IgD-negative memory B cell (primary cell): ENCODE data around the gene CUL3. TPM values are rescaled to one million over a fixed set of nuclear protein-coding genes. Genes with fewer than 3 reads are reported as not detected.
A peak's percentile ranks its signal among the peaks of the same experiment; 100 is the strongest.

Experiments used
- H3K27ac Mint-ChIP-seq, 3 donors: one replicate each; pipeline ENCODE4 v1.8.0; 2020 to 2022; ENCODE audit warnings: mild to moderate bottlenecking in 3 of 3, mixed read lengths in 3 of 3, moderate library complexity in 1 of 3
- H3K27me3 Mint-ChIP-seq: one replicate; pipeline ENCODE4 v1.8.0; 2021; ENCODE audit warnings: mixed read lengths
- H3K36me3 Mint-ChIP-seq: one replicate; pipeline ENCODE4 v1.8.0; 2020; ENCODE audit warnings: mild to moderate bottlenecking, mixed read lengths
- H3K4me1 Mint-ChIP-seq, 3 donors: one replicate each; pipeline ENCODE4 v1.8.0; 2020 to 2022; ENCODE audit warnings: mixed read lengths in 3 of 3, mild to moderate bottlenecking in 1 of 3
- H3K4me3 Mint-ChIP-seq, 4 donors: one replicate each; pipeline ENCODE4 v1.8.0; 2020 to 2022; ENCODE audit warnings: mild to moderate bottlenecking in 4 of 4, mixed read lengths in 4 of 4, moderate library complexity in 3 of 4
- H3K9me3 Mint-ChIP-seq, 3 donors: one replicate each; pipeline ENCODE4 v1.8.0; 2020 to 2021; ENCODE audit warnings: mixed read lengths in 3 of 3, mild to moderate bottlenecking in 1 of 3
- polyA plus RNA-seq: library from polyadenylated mRNA; unstranded; fragments of 300-500 nt; fragmentation: Illumina TruSeq; gene quantifications from one replicate; pipeline ENCODE4 v1.2.3, GENCODE V29; 2021

CUL3 gene
- polyA plus RNA-seq, 1 donor from 2014 or later: 31.8 TPM

DNA sequence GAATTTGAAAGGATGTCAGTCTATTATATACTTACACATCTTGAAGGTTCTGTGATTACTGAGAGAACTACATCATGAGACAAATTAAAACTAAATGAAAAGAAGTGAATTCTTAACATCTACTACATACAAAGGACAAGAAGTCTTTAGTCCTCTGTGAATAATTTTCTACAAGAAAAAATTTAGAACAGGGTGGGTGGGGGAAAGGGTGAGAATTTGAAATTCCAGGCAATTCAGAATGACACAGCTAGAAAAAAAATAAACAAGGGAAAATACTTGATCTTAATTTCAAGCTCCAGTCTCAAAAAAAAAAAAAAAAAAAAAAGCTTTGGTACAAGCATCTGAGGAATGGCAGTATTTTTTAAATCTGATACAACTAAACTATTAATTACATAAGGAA is 15.5 kb downstream of the CUL3 start:
- Mint-ChIP-seq H3K27ac (no peak overlapping the region), H3K36me3 (peaks cover 2% of the 10 kb centered on the region), H3K4me3 (peak overlapping the region in 1 of 4 donors; percentile 13), H3K4me1 (peaks cover 53 to 72% (median 56%) of the 10 kb centered on the region in 3 donors), H3K27me3 (no peaks in the 10 kb centered on the region), H3K9me3 (no peaks in the 10 kb centered on the region)

DNA sequence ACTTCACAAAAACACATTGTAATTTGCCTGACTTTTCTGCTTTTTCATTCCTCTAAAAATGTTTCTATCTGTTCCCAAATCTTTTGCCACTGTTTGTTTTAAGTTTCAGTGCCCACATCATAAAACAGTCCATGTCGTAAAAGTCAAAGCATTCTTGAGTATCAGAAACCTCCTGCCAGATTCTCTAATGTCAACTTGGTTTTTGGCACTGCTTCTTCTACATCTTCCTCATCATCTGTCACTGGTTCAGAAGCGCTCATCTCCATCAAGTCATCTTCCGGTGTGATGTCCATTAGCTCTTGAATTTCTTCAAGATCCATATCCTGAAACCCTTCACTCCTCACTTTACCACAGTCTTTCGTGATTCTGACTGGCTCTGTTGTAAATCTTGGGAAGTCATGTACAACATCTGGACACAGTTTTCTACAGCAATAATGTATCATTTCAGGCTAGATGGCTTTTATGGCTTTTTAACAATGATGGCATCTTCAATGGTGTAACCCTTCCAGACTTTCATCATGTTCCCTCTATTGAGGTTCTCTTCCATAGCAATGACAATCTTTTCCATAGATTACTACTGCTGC is 19.6 kb downstream of the CUL3 start:
- Mint-ChIP-seq H3K27ac (peak overlapping the region in 1 of 3 donors; percentile 31), H3K4me3 (peak overlapping the region in 1 of 4 donors; percentile 65), H3K4me1 (peaks cover 47 to 51% (median 47%) of the 10 kb centered on the region in 3 donors)

GRCh38 chr2:224563537-224563936 is 21.6 kb downstream of the CUL3 start:
- Mint-ChIP-seq H3K9me3 (no peaks in the 10 kb centered on the region), H3K4me1 (peaks cover 38 to 41% (median 41%) of the 10 kb centered on the region in 3 donors), H3K4me3 (peak overlapping the region in 1 of 4 donors; percentile 19), H3K36me3 (peaks cover 2% of the 10 kb centered on the region), H3K27ac (peak overlapping the region in 1 of 3 donors; percentile 1), H3K27me3 (no peaks in the 10 kb centered on the region)

More for the DNA sequence above, 19.6 kb downstream of the CUL3 start:
- Mint-ChIP-seq H3K9me3 (no peaks in the 10 kb centered on the region), H3K36me3 (peaks cover 2% of the 10 kb centered on the region), H3K27me3 (no peaks in the 10 kb centered on the region)

DNA sequence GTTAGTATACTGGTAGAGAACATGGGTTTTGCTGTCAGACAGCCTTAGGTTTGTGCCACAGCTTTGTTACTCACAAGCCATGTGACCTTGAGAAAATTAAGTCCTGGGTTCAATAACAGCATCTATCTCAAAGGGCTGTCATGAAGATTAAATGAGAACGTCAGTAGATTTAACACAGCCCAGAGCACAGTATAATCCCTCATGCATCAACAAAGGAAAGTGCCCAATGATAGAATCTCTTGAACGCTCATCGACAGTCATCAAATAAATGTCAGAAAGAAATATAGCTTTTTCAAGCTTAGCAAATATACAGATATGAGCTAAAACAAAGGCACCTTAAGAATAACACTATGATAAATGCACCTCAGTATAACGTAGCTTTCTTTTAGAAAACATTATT is 22.3 kb downstream of the CUL3 start:
- H3K36me3 Mint-ChIP-seq: peaks cover 2% of the 10 kb centered on the region
- H3K27ac Mint-ChIP-seq: peak overlapping the region in 1 of 3 donors; percentile 1
- no peaks in the 10 kb centered on the region for H3K9me3 Mint-ChIP-seq
- H3K4me1 Mint-ChIP-seq: peaks cover 40 to 43% (median 42%) of the 10 kb centered on the region in 3 donors
- peak overlapping the region in 2 of 4 donors; percentile 0 to 19 for H3K4me3 Mint-ChIP-seq
- H3K27me3 Mint-ChIP-seq: no peaks in the 10 kb centered on the region

DNA sequence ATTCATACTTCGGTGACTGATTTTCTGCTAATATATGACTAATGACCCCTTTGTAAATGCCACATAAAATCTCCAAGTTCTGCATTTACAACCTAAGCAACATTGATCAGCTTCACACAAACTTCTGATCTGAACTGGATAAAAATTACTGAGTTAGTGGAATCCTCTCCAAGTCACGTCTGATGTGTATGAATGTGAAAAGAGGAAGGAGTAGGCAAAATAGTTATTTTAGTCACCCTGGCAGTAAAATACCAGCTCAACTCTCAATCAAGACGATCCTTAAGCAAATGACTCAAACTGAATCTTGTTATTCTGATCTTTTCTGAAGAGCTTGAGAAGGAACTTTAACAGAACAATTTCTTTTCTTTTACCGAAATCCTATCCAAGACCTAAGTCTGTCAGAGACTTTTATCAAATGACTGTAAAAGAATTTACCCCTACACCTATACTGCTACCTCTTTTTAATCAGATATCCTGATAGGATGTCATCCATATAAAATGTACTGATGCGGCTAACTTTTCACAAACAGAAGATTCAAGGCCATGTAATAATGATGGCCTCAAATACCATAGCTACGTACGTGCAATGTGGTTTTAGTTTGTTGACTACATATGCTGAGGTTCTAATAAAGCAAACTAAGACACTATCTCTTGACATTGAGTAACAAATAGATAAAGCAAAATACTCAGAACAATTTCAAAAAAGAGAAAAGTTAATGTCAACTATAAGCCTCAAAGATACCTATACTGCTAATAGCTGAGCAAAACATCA is 23.7 kb downstream of the CUL3 start:
- Mint-ChIP-seq H3K36me3 (peaks cover 2% of the 10 kb centered on the region), H3K9me3 (no peaks in the 10 kb centered on the region), H3K4me1 (peaks cover 35 to 41% (median 39%) of the 10 kb centered on the region in 3 donors), H3K27me3 (no peaks in the 10 kb centered on the region), H3K27ac (no peak overlapping the region), H3K4me3 (peak overlapping the region in 1 of 4 donors; percentile 49)

- Mint-ChIP-seq H3K4me1 (peaks cover 34 to 46% (median 40%) of the 10 kb centered on the region in 3 donors), H3K4me3 (no peak overlapping the region), H3K9me3 (no peaks in the 10 kb centered on the region), H3K27ac (no peak overlapping the region), H3K36me3 (no peaks in the 10 kb centered on the region), H3K27me3 (no peaks in the 10 kb centered on the region)
These were observed 24.6 kb downstream of the CUL3 start for GRCh38 chr2:224560549-224560948.

- Mint-ChIP-seq H3K27me3 (no peaks in the 10 kb centered on the region), H3K4me3 (no peak overlapping the region), H3K4me1 (peaks cover 29 to 35% (median 31%) of the 10 kb centered on the region in 3 donors), H3K27ac (no peak overlapping the region), H3K9me3 (no peaks in the 10 kb centered on the region), H3K36me3 (no peaks in the 10 kb centered on the region)
These were observed 27.6 kb downstream of the CUL3 start for GRCh38 chr2:224557610-224558009.

DNA sequence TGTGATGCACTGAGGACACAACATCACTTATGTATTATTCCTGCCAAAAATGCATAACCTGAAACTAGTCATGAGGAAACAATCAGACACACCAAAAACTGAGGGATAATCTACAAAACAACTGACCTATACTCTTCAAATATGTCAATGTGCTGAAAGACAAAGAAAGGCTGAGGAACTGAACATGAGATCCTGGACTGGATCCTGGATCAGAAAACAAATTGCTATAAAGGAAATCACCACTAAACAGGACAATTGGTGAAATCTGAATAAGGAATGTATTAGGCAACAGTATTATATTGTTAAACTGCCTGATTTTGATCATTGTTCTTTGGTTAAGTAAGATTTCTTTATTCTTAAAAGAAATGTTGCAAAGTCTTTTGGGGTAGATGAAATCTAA is 28.8 kb downstream of the CUL3 start:
- Mint-ChIP-seq H3K27ac (no peak overlapping the region), H3K9me3 (no peaks in the 10 kb centered on the region), H3K4me1 (peaks cover 27 to 39% (median 35%) of the 10 kb centered on the region in 3 donors), H3K27me3 (no peaks in the 10 kb centered on the region), H3K36me3 (no peaks in the 10 kb centered on the region), H3K4me3 (no peak overlapping the region)

DNA sequence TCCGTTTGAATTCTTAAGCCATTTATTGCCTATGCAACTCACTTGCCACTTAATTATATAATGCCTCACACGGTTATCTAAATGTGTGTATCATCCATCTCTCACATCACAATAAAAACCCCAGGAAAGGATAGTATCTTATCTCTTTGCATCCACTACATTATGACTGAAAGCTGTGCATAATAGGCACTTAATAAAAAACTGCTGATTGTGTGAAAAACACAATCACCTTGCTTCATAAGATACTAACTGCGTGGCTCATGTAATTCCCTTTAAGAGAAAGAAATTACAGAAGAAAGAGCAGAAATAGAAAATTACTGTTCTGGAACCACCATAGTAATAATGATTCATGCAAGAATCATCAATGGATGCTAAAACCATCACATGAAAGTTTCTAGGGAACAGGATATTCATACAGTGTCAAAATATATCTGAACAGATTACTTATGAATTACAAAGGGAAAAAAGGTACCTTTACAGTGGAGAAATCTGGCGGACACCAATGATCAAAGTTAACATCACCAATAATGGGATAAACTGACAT is 29.3 kb downstream of the CUL3 start:
- no peak overlapping the region for H3K4me3 Mint-ChIP-seq

GRCh38 chr2:224552771-224553170 is 32.4 kb downstream of the CUL3 start:
- Mint-ChIP-seq H3K4me3 (no peak overlapping the region), H3K4me1 (peaks cover 31 to 45% (median 42%) of the 10 kb centered on the region in 3 donors), H3K9me3 (no peaks in the 10 kb centered on the region), H3K27me3 (no peaks in the 10 kb centered on the region), H3K36me3 (peaks cover 2% of the 10 kb centered on the region), H3K27ac (no peak overlapping the region)

More for the DNA sequence above, 29.3 kb downstream of the CUL3 start:
- Mint-ChIP-seq H3K9me3 (no peaks in the 10 kb centered on the region), H3K27ac (no peak overlapping the region), H3K4me1 (peaks cover 27 to 39% (median 36%) of the 10 kb centered on the region in 3 donors), H3K27me3 (no peaks in the 10 kb centered on the region), H3K36me3 (peaks cover under 1% of the 10 kb centered on the region)

DNA sequence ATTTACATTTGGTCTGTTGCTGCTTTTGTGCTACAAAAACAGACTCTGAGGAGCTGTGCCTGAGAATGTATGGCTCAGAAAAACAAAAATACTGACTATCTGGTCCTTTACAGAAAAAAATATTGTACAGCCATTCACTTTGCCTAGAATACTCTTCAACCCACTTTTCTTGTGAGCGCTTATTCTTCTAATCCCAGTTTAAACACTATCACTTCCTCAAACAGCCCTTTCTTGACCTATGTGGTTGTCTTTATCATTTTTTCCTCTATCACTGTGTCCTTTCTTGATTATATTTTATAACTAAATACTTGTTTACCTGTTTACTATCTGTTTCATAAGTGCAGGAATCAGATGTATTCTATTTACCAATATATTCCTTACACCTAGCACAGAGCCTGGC is 33.5 kb downstream of the CUL3 start:
- no peak overlapping the region for H3K27ac Mint-ChIP-seq
- H3K9me3 Mint-ChIP-seq: no peaks in the 10 kb centered on the region
- H3K36me3 Mint-ChIP-seq: peaks cover 6% of the 10 kb centered on the region
- no peak overlapping the region for H3K4me3 Mint-ChIP-seq
- no peaks in the 10 kb centered on the region for H3K27me3 Mint-ChIP-seq
- peaks cover 36 to 50% (median 50%) of the 10 kb centered on the region in 3 donors for H3K4me1 Mint-ChIP-seq

DNA sequence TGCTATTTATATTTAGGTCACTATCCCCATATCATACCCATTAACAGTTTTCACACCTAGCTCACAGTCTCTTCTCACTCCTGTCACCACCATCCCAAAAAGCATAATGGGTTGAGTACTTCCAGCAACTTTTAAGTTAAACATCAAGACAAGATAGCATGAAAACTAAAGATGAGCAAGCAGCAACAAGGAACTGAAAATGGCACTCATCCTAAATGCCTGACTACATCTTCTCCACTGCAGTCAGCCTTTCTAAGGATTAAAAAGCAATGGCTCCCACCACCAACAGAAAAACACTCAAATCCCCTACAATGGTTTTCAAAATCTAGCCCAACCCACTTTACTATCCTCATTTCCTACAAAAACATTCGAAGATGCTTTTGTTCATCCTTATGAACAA is 38.2 kb downstream of the CUL3 start:
- H3K4me1 Mint-ChIP-seq: peaks cover 31 to 48% (median 45%) of the 10 kb centered on the region in 3 donors
- H3K27ac Mint-ChIP-seq: peak overlapping the region; percentile 44 to 64 (median 57)

GRCh38 chr2:224545884-224546644 is 39.1 kb downstream of the CUL3 start:
- H3K36me3 Mint-ChIP-seq: peaks cover 10% of the 10 kb centered on the region
- H3K4me1 Mint-ChIP-seq: peaks cover 35 to 52% (median 48%) of the 10 kb centered on the region in 3 donors
- H3K27ac Mint-ChIP-seq: peak overlapping the region; percentile 44 to 81 (median 57)
- peak overlapping the region in 2 of 4 donors; percentile 67 to 79 for H3K4me3 Mint-ChIP-seq
- no peaks in the 10 kb centered on the region for H3K27me3 Mint-ChIP-seq
- no peaks in the 10 kb centered on the region for H3K9me3 Mint-ChIP-seq

More for the DNA sequence above, 38.2 kb downstream of the CUL3 start:
- Mint-ChIP-seq H3K36me3 (peaks cover 6% of the 10 kb centered on the region), H3K9me3 (no peaks in the 10 kb centered on the region), H3K27me3 (no peaks in the 10 kb centered on the region), H3K4me3 (peak overlapping the region in 2 of 4 donors; percentile 67 to 79)

- no peak overlapping the region for H3K4me3 Mint-ChIP-seq
- H3K36me3 Mint-ChIP-seq: peaks cover 10% of the 10 kb centered on the region
- peaks cover 41 to 52% (median 46%) of the 10 kb centered on the region in 3 donors for H3K4me1 Mint-ChIP-seq
- H3K9me3 Mint-ChIP-seq: peaks cover 0 to 1% (median 0%) of the 10 kb centered on the region in 3 donors
- H3K27me3 Mint-ChIP-seq: no peaks in the 10 kb centered on the region
- H3K27ac Mint-ChIP-seq: no peak overlapping the region
These were observed 41.2 kb downstream of the CUL3 start for GRCh38 chr2:224543939-224544338.
